NCI-H1694 (cell line): ENCODE measurements around the gene HOXC10.

Source experiments
- DNase-seq: peaks from one replicate; lab custom pipeline; 2025; lab: John Stamatoyannopoulos, UW

The HOXC10 gene

DNA sequence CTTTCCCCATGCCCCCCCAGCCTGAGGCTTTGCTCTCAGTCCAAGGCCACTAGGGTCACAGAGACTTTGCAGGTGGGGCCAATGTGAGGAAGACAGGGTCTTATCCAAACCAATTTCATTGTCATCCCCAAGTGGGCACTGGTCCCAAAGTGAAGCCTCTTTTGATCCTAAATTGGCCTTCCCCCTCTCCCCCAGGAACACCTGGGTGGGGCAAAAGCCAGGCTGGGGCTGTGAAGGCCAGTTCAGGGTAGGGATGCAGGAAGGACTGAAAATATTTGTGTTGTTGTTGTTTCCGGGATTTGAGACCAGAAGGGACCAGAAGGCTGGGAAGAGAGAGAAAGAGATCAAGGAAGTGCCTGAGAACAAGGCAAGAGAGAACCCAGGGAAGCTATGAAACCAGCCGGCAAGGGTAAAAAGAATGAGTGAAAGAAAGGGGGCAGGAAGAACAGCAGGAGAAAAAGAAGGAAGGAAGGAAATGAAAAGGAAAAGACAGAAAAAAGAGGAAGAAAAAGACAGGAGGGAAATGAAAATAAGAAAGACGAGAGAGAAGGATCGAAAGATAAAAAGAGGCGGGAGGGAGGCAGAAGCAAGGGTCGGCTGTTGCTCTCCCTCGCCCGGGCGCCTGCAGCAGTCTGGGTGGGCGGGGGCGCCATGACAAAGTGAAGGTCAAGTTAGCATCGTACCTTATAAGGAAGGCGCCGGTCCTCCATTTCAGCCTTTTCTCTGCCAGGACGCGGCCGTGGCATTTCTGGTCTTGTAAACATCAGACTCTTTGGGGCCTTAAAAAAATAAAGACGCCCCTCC is 19.5 kb upstream of the HOXC10 start:
- DNase-seq: no peak

GRCh38 chr12:53966085-53966384 is 18.9 kb upstream of the HOXC10 start:
- DNase-seq: no peak

DNA sequence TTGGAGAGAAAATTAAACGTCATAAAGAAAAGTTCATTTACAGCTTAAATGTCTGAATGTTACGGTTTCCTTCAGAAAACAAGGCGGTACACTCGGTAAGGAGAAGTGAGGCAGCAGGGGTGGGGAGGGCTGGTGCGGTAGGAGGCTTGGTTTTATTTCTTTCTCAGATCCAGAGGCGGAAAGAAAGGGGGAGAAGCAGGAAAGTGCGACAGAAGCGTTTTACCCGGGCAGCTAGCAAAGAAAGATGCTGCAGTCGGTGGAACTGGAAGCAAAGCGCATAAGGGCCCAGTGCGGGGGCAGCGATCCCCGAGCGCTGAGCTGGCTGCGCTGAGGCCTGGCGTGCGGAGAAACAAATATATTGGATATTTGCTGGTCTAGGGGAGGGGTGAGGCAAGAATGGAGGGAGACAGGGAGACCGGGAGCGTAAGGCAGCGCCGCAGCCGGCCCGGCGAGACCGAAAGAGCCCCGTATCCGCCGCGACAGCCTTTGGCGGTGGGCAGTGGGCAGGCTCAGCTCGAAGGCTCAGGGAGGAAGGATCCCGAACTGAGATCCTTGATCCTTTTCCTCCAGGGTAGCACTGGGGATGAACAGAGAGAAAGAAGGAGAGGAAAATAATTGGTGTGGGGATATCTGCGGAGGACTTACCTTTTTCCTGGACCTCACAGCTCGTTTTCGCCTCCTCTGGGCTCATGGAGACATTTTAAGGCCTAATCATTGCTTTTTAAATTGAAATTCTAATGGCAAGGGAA is 18.4 kb upstream of the HOXC10 start:
- no peak for DNase-seq

DNA sequence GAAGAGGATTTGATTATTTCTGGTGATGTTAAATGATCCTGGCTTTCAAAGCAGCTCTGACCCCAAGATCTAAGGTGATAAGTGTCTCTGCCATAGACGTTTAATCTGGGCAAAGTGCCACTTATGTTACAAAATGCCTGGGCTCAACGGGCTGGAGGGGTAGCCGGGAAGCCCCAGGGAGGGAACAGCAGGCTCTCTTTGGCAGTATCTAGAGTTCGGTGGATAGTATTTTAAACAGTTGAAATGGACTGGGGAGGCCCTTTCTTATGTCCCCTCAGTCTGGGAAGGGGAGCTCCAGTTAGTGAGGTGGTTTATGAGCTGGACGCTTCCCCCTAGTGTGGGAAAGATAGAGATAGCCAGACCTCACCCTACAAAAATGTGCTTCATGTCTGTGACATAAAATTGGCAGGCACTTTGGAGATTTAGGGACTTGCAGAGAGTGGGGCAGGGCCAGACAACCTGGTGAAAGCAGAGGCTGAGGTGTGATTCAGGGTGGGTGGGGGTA is 17.5 kb upstream of the HOXC10 start:
- DNase-seq: no peak

- no peak for DNase-seq
Measured at GRCh38 chr12:53968214-53969127, 16.5 kb upstream of the HOXC10 start.

- no peak for DNase-seq
Measured at GRCh38 chr12:53969588-53970259, 15.2 kb upstream of the HOXC10 start.

DNA sequence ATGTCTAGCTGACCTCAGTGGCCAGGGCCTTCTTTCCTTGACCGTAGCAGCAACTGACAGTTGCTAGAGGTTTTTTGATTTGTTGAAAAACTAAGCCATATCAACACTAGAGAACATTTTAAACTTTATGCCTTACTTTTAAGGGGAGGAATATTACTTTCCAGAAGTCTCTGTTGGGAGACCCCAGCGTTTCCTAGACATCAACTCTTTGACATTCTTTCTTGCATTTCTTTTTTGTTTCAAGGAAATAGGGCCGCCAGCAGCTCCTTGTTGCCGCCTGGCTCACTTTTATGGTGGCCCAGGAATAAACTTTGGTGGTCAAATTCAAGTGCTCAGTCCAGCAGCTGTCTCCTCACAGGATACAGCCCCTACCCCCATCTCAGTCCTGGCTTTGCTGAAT is 14.5 kb upstream of the HOXC10 start:
- no peak for DNase-seq

DNA sequence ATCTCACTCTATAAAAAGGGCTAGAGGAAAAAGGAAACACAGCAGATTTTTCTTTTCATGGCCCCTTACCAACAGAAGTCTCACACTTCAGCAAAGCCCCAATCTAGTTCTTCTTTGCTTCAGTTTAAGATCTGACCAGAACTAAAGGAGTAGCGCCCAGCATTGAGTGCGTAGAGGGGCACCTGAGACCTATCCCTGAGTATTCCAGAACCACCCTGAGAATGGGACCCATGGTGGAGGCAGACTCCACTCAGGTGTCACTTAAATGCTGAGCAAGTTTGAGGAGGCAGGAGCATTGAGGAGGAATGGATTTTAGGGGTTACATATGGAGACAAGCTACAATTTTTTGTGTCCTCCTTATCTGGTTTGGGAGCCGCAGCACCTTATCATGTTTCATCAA is 13.8 kb upstream of the HOXC10 start:
- DNase-seq: no peak

DNA sequence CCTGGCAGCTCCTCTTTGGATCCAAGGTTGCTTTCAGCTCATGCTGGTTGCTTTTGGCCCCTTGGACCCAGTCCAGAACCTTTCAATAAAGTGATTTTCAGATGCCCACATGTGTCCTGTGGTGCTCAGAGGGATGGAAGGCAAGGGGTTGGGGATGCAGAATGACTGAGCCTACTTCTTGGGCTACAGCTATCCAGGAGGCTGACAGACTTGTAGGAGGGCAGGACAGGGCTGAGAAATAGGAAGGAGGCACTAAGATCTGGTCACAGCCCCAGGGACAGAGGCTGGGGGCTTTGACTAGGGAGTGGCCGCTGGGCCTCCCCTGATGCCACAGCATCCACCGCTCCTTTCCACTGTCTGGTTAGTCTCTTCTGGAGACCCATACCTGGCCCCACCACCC is 13.3 kb upstream of the HOXC10 start:
- no peak for DNase-seq

DNA sequence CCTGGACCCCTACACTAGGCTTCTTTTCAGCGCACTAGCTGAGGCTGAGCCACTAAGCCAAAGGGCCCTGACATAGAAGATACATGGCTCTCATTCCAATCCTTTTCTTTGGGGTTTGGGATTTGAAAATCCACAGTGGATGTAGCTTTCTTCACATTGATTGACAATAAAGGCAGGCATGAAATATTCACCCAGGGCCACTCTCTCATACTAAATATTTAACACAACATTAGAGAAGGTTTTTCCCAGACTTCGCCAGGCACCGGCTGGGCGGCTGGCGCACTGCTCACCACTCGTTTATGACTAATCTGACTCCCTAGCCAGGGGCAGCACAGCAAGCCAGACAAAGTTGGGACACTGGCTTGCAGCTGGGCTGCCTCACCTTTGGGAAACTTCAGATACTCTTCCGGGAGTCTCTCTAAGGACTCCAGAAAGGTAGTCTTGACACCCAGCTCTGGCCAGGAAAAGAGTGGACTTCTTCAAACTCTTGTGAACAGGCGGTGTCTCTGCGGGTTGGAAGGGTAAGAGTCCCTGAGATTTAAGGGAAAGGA is 12.7 kb upstream of the HOXC10 start:
- DNase-seq: no peak

GRCh38 chr12:53972722-53973235 is 12.2 kb upstream of the HOXC10 start, which contains the start of gene HOXC11:
Gene HOXC11 (plus strand): TSS chr12:53973126. CDS start chr12:53973242, 116 bp downstream.
- DNase-seq: no peak

DNA sequence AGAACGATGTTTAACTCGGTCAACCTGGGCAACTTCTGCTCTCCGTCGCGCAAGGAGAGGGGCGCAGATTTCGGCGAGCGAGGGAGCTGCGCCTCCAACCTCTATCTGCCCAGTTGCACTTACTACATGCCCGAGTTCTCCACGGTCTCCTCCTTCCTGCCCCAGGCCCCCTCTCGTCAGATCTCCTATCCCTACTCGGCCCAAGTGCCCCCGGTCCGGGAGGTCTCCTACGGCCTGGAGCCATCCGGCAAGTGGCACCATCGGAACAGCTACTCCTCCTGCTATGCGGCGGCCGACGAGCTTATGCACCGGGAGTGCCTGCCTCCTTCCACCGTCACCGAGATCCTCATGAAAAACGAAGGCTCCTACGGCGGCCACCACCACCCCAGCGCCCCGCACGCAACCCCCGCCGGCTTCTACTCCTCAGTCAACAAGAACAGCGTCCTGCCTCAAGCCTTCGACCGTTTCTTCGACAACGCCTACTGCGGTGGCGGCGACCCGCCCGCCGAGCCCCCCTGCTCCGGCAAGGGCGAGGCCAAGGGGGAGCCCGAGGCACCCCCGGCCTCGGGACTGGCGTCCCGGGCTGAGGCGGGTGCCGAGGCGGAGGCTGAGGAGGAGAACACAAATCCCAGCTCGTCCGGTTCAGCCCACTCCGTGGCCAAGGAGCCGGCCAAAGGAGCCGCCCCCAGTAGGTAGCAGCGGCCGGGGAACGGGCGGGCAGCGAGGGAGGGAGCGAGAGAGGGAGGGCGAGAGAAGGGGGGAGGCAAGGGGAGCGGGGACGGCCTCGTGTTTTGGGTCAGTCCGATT is 11.5 kb upstream of the HOXC10 start:
- no peak for DNase-seq

DNA sequence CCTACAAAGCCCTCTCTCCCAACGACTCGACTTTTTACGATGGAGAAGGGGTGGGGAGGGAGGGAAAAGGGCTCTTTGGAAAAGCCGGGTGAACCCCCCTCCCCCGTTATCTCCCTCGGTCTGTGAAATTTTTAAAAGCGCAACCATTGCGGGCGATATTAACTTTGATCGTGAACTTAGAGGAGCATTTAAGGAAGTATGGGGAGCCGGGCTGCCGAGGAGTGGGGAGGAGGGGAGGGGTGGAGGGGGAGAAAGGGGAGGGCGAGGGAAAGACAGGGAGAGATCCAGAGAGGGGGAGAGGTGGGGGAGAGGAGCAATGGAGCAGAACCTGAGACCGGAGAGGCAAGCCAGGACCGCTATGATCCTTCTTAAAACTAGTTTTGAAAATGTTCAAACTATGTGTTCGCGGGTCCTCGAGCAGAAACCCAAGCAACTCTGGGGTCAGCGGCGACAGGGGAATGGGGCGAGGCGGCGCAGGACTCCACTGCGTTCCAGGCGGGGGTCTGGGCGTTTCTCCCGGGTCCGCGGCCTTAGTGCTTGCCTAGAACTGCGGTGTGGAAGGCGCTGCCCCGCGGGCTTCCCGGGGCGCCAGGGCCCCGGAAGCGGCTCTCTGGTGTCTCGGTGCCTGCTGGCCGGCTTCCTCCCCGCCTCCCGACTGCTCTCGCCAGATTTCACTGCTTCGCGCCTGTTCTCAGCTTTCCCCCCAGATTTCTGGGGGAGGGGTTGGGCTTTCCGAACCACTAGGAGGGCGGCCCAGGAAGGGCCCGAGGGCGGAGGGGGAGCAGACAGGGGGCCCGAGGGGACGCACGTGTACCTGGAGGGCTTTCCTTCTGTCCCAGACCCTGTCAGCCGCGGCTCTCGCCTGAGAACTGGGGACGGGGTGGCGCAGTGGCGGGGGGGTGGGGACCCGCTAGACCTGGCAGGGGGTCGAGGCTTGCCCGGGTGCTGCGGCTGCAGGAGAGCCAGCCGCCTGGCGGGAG is 10.6 kb upstream of the HOXC10 start, which contains the start of gene HOTAIR:
TSS of gene HOTAIR (minus strand) at position 871 of the 980 bp plus-strand sequence.
- DNase-seq: no peak

DNA sequence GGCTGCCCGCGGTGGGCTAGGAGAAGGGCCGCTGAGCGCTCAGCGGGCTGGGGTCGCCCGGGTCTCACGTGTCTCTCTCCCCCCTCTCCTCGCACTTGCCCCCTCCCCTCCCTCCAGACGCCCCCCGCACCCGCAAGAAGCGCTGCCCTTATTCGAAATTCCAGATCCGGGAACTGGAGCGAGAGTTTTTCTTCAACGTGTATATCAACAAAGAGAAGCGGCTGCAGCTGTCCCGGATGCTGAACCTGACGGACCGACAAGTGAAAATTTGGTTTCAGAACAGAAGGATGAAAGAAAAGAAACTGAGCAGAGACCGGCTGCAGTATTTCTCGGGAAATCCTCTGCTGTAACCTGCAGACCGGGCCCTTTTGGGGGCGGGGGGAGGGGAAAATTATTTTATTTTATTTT is 9.9 kb upstream of the HOXC10 start:
- DNase-seq: no peak

DNA sequence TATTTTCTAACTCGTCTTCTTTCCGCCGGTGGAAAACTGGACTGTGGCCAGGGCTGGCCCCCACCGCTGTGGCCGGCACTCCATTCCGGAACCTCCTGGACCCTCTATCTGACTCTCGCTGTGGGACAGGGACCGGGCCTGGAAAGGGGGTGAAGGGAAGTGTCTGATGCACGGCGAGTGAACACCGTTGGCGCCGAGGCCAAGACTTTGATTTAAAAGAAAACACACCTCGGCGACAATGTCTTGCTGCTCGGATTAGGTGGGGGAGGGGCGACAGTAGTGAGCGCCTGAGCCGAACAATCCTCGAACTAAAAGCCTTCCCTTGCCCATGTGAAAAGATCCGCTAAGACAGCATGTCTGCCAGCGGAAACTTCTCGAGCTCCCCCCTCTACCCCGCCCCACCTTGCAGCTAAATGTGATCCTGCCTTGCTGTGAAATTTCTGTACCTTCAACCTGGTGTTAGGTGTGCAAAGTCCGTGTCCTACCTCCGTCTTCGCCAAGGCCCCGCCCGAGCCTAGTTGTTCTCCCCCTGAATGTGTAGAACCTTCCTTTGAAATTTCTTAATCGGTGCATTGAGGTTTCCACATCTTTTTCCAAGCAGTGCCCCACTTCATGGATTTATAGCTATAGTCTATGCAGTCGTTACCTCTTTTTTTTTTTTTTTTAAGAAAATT is 9.3 kb upstream of the HOXC10 start:
- no peak for DNase-seq

GRCh38 chr12:53976172-53976822 is 8.6 kb upstream of the HOXC10 start:
- no peak for DNase-seq

- no peak for DNase-seq
Measured at GRCh38 chr12:53976823-53977595, 7.9 kb upstream of the HOXC10 start.
